GM12875 (cell line): ENCODE measurements around the gene PAMR1.

ENCODE experiments used
- H3K4me3 ChIP-seq: one replicate; pipeline ENCODE4 v1.5.1; 2011; ENCODE audit warnings: low read depth, low read length, control low read depth
- TF ChIP-seq, protein P1 (sequence below): IDR thresholded peaks from 2 replicates; pipeline ENCODE4 v1.5.1; 2011; ENCODE audit warnings: low read depth, mild to moderate bottlenecking, control low read depth, inconsistent platforms, low read length, moderate library complexity, borderline replicate concordance; ENCODE audit not compliant: insufficient read depth

PAMR1 gene

GRCh38 chr11:35486446-35486845 lies 39.0 kb downstream of the PAMR1 start:
- TF ChIP-seq, protein P1, sequence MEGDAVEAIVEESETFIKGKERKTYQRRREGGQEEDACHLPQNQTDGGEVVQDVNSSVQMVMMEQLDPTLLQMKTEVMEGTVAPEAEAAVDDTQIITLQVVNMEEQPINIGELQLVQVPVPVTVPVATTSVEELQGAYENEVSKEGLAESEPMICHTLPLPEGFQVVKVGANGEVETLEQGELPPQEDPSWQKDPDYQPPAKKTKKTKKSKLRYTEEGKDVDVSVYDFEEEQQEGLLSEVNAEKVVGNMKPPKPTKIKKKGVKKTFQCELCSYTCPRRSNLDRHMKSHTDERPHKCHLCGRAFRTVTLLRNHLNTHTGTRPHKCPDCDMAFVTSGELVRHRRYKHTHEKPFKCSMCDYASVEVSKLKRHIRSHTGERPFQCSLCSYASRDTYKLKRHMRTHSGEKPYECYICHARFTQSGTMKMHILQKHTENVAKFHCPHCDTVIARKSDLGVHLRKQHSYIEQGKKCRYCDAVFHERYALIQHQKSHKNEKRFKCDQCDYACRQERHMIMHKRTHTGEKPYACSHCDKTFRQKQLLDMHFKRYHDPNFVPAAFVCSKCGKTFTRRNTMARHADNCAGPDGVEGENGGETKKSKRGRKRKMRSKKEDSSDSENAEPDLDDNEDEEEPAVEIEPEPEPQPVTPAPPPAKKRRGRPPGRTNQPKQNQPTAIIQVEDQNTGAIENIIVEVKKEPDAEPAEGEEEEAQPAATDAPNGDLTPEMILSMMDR, result no peak
- no peak overlapping the region for H3K4me3 ChIP-seq

DNA sequence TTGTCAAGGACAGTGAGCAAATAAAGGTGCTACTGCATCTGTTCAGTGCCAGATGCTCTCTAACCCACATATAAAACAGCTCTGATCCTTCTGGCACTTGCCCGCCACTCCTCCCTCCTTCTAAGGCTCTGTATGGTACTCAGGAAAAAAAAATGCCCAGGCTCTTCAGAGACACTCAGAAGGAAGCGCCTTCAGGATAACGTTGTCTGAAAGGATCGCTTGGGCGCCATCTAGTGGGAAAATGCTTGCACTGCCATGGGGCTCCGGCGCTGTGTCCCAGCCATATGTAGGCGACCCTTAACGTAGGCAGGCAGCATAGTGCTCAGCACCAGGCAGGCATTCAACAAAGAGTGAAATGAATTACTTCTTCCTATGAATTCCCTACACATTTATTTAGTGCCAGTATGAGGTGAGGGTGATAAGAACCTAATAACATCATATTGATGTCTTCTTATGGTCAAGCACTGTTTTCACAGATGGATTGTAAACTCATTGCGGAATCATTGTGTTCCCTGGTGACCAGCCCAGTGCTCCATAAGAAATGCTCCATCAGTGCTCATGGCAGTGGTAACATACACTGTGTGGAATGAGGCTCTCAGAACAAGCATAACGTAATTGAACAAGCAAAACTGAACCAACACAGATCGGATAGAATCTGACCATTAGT lies 39.6 kb downstream of the PAMR1 start:
- TF ChIP-seq, protein P1, result peak; percentile 85
- no peak overlapping the region for H3K4me3 ChIP-seq

DNA sequence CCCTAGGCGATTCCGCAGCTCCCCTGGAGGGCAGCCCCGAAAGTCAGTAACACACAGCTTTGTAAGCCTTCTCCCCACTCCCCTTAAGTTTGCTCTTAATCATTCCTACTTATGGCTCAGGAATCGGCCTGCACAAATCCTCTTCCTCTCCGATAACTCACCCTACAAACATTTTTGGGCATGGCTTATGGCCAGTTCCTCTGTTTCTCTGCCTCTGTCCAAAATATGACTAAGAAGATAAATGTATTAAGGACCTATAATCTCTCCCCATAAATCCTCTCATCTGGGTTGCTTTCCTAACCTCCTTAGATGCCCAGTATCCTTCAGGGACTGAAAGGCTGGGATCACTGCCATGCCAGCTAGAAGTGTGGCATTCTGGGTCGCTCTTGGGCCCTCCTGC lies 41.0 kb downstream of the PAMR1 start:
- TF ChIP-seq, protein P1, result no peak
- H3K4me3 ChIP-seq, result no peak overlapping the region

DNA sequence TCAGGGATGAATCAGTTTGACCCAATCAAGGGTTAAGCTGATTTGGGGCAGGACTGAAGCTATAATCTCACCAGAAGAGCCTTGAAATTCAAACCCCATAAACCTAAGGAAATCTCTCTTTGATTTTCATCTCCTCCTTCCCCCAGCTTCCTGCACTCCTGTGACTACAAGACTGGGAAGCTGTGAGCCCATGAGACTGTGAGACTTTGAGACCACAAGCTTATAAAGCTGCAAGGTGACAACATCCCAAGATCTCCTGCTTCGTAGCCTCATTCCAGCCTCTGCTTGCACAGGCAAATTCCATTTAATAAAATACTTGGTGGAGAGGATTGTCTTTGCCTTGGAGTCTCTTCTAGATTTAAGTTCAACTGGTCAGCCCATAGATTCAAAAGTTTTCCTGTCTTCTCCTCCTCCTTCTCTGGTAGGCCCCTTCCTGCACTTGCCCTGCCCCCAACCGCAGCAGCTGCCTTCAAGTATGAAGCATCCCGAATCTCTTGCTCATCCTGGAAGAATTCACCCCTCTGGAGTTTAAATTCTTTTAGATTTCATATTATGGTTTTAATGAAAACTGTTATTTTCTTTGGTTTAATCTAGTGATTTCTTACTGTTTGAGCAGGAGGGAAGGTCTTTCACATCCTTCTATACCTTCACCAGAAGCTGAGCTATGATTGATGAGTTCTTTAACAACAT lies 42.1 kb downstream of the PAMR1 start:
- no peak overlapping the region for H3K4me3 ChIP-seq
- TF ChIP-seq, protein P1, result no peak

DNA sequence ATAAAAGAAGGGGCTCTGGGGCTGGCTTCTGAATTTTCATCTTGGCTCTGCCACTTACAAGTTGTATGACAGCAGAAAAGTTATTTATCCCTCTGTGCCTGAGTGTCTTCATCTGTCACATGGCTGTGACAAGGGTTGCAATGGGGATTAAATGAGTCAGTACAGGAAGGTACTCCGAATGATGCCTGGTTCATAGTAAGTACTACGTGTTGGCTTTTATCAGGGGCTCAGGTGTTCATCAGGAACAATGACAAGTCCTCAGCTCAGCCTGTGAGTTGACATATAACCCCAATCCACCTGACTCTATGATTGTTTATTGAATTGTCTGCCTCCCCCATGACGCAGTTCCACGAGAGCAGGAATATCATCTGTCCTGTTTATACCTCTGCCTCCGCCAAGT lies 45.7 kb downstream of the PAMR1 start:
- H3K4me3 ChIP-seq, result no peak overlapping the region
- TF ChIP-seq, protein P1, result no peak

- TF ChIP-seq, protein P1, result no peak
Observed at GRCh38 chr11:35478471-35479091, 46.8 kb downstream of the PAMR1 start.

More at GRCh38 chr11:35478471-35479091, 46.8 kb downstream of the PAMR1 start:
- H3K4me3 ChIP-seq, result no peak overlapping the region
